Endodermal cell (in vitro differentiated cells): ENCODE results near the gene DENND1A. TPM values are rescaled to one million over a fixed set of nuclear protein-coding genes. Genes with fewer than 3 reads are reported as not detected.

ENCODE experiments used
- DNase-seq: peaks from one replicate; pipeline ENCODE4 v3.0.0-alpha.2; 2017
- H3K27ac ChIP-seq: 2 replicates; pipeline ENCODE4 v1.5.1; 2013; ENCODE audit warnings: mild to moderate bottlenecking, low read depth, low read length, moderate library complexity
- H3K27me3 ChIP-seq: 2 replicates; pipeline ENCODE4 v1.6.1; 2013; ENCODE audit warnings: mild to moderate bottlenecking, low read length, moderate library complexity; ENCODE audit not compliant: insufficient read depth, control insufficient read depth, poor library complexity, severe bottlenecking
- H3K36me3 ChIP-seq: 2 replicates; pipeline ENCODE4 v1.7.0; 2013; ENCODE audit warnings: mild to moderate bottlenecking, low read length, moderate library complexity; ENCODE audit not compliant: control insufficient read depth, insufficient read depth
- H3K4me1 ChIP-seq: one replicate; pipeline ENCODE4 v1.7.0; 2013; ENCODE audit warnings: low read length; ENCODE audit not compliant: control insufficient read depth, insufficient read depth
- H3K4me3 ChIP-seq: 2 replicates; pipeline ENCODE4 v1.5.1; 2013; ENCODE audit warnings: mild to moderate bottlenecking, low read length, moderate library complexity
- H3K9ac ChIP-seq: 2 replicates; pipeline ENCODE4 v1.6.1; 2013; ENCODE audit warnings: mild to moderate bottlenecking, low read length, moderate library complexity; ENCODE audit not compliant: poor library complexity, severe bottlenecking; ENCODE audit errors: extremely low read depth
- H3K9me3 ChIP-seq: 2 replicates; pipeline ENCODE4 v1.6.1; 2013; ENCODE audit warnings: mild to moderate bottlenecking, low read length, moderate library complexity; ENCODE audit not compliant: control insufficient read depth
- H3K27ac Mint-ChIP-seq: 2 replicates; pipeline ENCODE4 v1.8.0; 2020; ENCODE audit warnings: mixed read lengths
- H3K27me3 Mint-ChIP-seq: 2 replicates; pipeline ENCODE4 v1.8.0; 2021; ENCODE audit warnings: mild to moderate bottlenecking, mixed read lengths; ENCODE audit not compliant: insufficient read depth
- H3K36me3 Mint-ChIP-seq: 2 replicates; pipeline ENCODE4 v1.8.0; 2020; ENCODE audit warnings: low read depth, mixed read lengths
- H3K4me1 Mint-ChIP-seq: 2 replicates; pipeline ENCODE4 v1.8.0; 2020; ENCODE audit warnings: mixed read lengths
- H3K4me3 Mint-ChIP-seq: 2 replicates; pipeline ENCODE4 v1.8.0; 2020; ENCODE audit warnings: mild to moderate bottlenecking, moderate library complexity, mixed read lengths
- H3K9me3 Mint-ChIP-seq: 2 replicates; pipeline ENCODE4 v1.8.0; 2020; ENCODE audit warnings: mild to moderate bottlenecking, mixed read lengths
- WGBS, 2 experiments: methylation state at CpG; one replicate each; pipeline versions ENCODE4 v1.1.5 to v1.1.7; 2013; ENCODE audit warnings: missing lambda C conversion rate in 2 of 2, mixed read lengths in 1 of 2; ENCODE audit not compliant: insufficient coverage in 1 of 2, insufficient read length in 1 of 2; 5-methylcytosine and 5-hydroxymethylcytosine counted together
- total RNA-seq, 2 donors: library from RNA; stranded (reverse); fragmentation: NEBNext Ultra II Directional in 1 of 2; extraction: Animal tissue kit (Norgen Biotek cat#: 25700) in 1 of 2; gene quantifications; 2 replicates in 1 of 2; 3 replicates in 1 of 2; pipeline ENCODE4 v1.2.1, GENCODE V29; 2021
- TF ChIP-seq, protein P1 (sequence below): fragments of 200-600 bp; sonication (generic); conservative IDR thresholded peaks from 2 replicates; pipeline ENCODE4 v1.5.0; 2021; ENCODE audit warnings: antibody characterized with exemption, mild to moderate bottlenecking

Gene DENND1A
- total RNA-seq, 2 donors from 2014 or later = 29.5 to 38.4 TPM

DNA sequence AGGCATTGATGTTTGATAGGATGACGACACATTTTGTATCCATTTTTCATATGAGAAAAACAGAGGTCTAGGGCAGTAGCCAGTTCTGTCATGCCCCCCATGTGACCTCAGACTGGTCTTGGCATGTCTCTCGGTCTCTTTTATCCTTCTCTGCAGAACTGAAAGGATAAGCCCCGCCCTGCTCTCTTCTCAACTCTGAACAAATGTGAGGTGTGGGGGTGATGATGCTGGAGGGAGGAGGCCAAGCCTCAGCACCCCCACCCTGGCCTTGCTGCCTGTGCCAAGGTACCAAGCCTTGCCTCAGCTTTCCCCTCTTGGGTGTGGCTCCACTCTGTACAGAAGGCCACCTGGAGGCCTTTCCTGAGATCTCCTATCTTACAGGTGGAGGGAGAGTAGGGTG, 593.5 kb downstream of the DENND1A start:
- no peaks in the 10 kb centered on the region for H3K36me3 Mint-ChIP-seq
- H3K4me3 Mint-ChIP-seq = no peak overlapping the region
- H3K4me1 Mint-ChIP-seq = peaks cover 12% of the 10 kb centered on the region
- Histone ChIP-seq H3K27me3 (no peaks in the 10 kb centered on the region), H3K9me3 (no peaks in the 10 kb centered on the region), H3K9ac (no peak overlapping the region), H3K36me3 (no peaks in the 10 kb centered on the region), H3K27ac (no peak overlapping the region), H3K4me1 (no peaks in the 10 kb centered on the region), H3K4me3 (no peak overlapping the region)
- no peaks in the 10 kb centered on the region for H3K27me3 Mint-ChIP-seq
- no peak for DNase-seq
- TF ChIP-seq, protein P1, sequence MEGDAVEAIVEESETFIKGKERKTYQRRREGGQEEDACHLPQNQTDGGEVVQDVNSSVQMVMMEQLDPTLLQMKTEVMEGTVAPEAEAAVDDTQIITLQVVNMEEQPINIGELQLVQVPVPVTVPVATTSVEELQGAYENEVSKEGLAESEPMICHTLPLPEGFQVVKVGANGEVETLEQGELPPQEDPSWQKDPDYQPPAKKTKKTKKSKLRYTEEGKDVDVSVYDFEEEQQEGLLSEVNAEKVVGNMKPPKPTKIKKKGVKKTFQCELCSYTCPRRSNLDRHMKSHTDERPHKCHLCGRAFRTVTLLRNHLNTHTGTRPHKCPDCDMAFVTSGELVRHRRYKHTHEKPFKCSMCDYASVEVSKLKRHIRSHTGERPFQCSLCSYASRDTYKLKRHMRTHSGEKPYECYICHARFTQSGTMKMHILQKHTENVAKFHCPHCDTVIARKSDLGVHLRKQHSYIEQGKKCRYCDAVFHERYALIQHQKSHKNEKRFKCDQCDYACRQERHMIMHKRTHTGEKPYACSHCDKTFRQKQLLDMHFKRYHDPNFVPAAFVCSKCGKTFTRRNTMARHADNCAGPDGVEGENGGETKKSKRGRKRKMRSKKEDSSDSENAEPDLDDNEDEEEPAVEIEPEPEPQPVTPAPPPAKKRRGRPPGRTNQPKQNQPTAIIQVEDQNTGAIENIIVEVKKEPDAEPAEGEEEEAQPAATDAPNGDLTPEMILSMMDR = no peak
- WGBS, 2 experiments = 90 to 92% methylated on average over 3 of the region's 3 CpGs
- no peaks in the 10 kb centered on the region for H3K9me3 Mint-ChIP-seq
- no peak overlapping the region for H3K27ac Mint-ChIP-seq

DNA sequence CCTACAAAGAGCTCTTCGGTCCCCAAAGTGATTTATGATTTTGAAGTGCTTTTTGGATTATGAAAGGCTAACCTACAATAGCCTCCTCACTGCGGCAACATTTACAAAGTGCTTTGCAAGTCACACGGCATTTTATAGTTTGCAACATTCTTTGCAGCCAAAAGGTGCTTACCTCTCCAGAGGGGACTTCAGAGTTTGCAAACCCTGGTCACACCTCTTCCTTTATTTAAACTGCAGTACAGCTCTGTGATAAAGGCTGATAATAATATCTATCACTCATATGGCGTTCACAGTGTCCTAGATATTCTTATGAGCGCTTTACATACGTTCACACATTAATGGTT, 594.0 kb downstream of the DENND1A start:
- WGBS, 2 experiments = 61 to 83% methylated on average over 2 to 6 of the region's 6 CpGs
- H3K36me3 ChIP-seq = no peaks in the 10 kb centered on the region
- no peak overlapping the region for H3K27ac Mint-ChIP-seq
- no peak for DNase-seq
- no peaks in the 10 kb centered on the region for H3K9me3 Mint-ChIP-seq
- H3K27ac ChIP-seq = peak overlapping the region; percentile 58
- no peaks in the 10 kb centered on the region for H3K9me3 ChIP-seq
- H3K4me1 ChIP-seq = no peaks in the 10 kb centered on the region
- H3K27me3 Mint-ChIP-seq = no peaks in the 10 kb centered on the region
- no peak overlapping the region for H3K9ac ChIP-seq
- H3K4me1 Mint-ChIP-seq = peaks cover 12% of the 10 kb centered on the region
- TF ChIP-seq, protein P1 = no peak
- no peaks in the 10 kb centered on the region for H3K36me3 Mint-ChIP-seq
- no peak overlapping the region for H3K4me3 Mint-ChIP-seq
- H3K27me3 ChIP-seq = no peaks in the 10 kb centered on the region
- no peak overlapping the region for H3K4me3 ChIP-seq

GRCh38 chr9:123335193-123335985, 594.5 kb downstream of the DENND1A start:
- TF ChIP-seq, protein P1 = no peak
- Histone ChIP-seq H3K27me3 (no peaks in the 10 kb centered on the region), H3K9ac (no peak overlapping the region), H3K36me3 (no peaks in the 10 kb centered on the region), H3K4me1 (no peaks in the 10 kb centered on the region), H3K4me3 (no peak overlapping the region), H3K9me3 (no peaks in the 10 kb centered on the region), H3K27ac (peak overlapping the region; percentile 58)
- Mint-ChIP-seq H3K4me1 (peaks cover 12% of the 10 kb centered on the region), H3K27ac (no peak overlapping the region), H3K9me3 (no peaks in the 10 kb centered on the region), H3K36me3 (no peaks in the 10 kb centered on the region), H3K27me3 (no peaks in the 10 kb centered on the region), H3K4me3 (no peak overlapping the region)
- WGBS, 2 experiments = 31 to 60% methylated on average over 7 to 9 of the region's 9 CpGs
- peak; percentile 84 for DNase-seq
